ENCODE measurements around the gene WDSUB1.

DNA sequence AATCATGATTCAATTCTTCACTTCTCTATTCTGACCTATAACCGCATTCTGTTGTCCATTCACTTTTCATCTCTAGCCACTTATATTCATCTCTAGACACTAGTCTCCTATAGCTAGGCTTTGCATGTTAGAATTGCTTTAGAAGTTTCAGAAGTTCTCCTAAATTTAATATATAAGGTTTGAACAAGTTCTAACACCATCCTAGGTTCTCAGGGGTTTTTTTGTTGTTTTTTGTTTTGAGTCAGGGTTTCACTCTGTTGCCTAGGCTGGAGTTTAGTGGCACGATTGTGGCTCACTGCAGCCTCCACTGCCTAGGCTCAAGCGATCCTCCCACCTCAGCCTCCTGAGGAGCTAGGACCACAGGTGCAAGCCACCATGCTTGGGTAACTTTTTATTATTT, 19.9 kb downstream of the WDSUB1 start:
- TF ChIP-seq, protein P1, sequence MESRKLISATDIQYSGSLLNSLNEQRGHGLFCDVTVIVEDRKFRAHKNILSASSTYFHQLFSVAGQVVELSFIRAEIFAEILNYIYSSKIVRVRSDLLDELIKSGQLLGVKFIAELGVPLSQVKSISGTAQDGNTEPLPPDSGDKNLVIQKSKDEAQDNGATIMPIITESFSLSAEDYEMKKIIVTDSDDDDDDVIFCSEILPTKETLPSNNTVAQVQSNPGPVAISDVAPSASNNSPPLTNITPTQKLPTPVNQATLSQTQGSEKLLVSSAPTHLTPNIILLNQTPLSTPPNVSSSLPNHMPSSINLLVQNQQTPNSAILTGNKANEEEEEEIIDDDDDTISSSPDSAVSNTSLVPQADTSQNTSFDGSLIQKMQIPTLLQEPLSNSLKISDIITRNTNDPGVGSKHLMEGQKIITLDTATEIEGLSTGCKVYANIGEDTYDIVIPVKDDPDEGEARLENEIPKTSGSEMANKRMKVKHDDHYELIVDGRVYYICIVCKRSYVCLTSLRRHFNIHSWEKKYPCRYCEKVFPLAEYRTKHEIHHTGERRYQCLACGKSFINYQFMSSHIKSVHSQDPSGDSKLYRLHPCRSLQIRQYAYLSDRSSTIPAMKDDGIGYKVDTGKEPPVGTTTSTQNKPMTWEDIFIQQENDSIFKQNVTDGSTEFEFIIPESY (CRISPR knock-in tag; IDR thresholded peaks at IDR 0.05): no peak
- TF ChIP-seq, protein P2, sequence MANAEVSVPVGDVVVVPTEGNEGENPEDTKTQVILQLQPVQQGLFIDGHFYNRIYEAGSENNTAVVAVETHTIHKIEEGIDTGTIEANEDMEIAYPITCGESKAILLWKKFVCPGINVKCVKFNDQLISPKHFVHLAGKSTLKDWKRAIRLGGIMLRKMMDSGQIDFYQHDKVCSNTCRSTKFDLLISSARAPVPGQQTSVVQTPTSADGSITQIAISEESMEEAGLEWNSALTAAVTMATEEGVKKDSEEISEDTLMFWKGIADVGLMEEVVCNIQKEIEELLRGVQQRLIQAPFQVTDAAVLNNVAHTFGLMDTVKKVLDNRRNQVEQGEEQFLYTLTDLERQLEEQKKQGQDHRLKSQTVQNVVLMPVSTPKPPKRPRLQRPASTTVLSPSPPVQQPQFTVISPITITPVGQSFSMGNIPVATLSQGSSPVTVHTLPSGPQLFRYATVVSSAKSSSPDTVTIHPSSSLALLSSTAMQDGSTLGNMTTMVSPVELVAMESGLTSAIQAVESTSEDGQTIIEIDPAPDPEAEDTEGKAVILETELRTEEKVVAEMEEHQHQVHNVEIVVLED (CRISPR knock-in tag; IDR thresholded peaks at IDR 0.05): no peak
- TF ChIP-seq RBM39 (optimal IDR thresholded peaks at IDR 0.05; ENCODE audit: low read depth, low read length) (no peak), JUND (IDR thresholded peaks at IDR 0.05; ENCODE audit: borderline replicate concordance, low read depth, low read length) (no peak), JUND (tag; IDR thresholded peaks at IDR 0.05; ENCODE audit: borderline replicate concordance, low read depth, low read length) (no peak), ZC3H8 (IDR thresholded peaks at IDR 0.05) (no peak), CXXC5 (CRISPR knock-in tag; IDR thresholded peaks at IDR 0.05) (no peak), ZNF121 (CRISPR knock-in tag; conservative IDR thresholded peaks at IDR 0.05) (no peak), EZH2 (IDR thresholded peaks at IDR 0.05; ENCODE audit: borderline replicate concordance, low read depth, low read length) (no peak), SMARCC2 (IDR thresholded peaks at IDR 0.05; ENCODE audit: low read depth) (no peak)

Data from K562 (cell line).